ENCODE measurements around the gene ACAT2.

- TF ChIP-seq CTCF (IDR thresholded peaks at IDR 0.05) (no peak), EZH2 (IDR thresholded peaks at IDR 0.05) (no peak)
Measured at GRCh38 chr6:159789377-159790148, 27.7 kb downstream of the ACAT2 start, which contains the start of gene TCP1.
